Measurements from ENCODE around the gene CCDC171. TPM values are rescaled to one million over a fixed set of nuclear protein-coding genes. Genes with fewer than 3 reads are reported as not detected.

Gene CCDC171
- total and polyA plus RNA-seq, 2 of the 13 experiments (the other 11 are each of a cell fraction or from before 2014, with no cell fraction given): 0.95 to 2.5 TPM

DNA sequence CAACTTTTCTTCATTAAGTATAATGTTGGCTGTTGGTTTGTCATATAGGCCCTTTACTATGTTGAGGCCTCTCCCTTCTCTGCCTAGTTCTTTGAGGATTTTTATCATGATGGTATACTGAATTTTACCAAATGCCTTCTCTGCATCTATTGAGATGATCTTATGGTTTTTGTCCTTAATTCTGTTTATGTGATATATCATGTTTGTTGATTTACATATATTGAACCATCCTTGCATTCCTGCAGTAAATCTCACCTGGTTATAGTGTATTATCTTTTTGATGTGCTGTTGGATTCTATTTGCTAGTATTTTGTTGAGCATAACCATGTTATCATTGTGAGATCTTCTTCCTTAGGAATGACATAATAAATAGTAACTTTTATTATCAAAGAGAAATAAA is 362.9 kb downstream of the CCDC171 start:
- DNase-seq (ENCODE audit: low spot score) (no peak), ATAC-seq (no peak), FAIRE-seq (no peak)
- Histone ChIP-seq H3K4me2 (ENCODE audit: low read depth, low read length) (no peak overlapping the region), H3K9me3 (ENCODE audit: low read length) (peaks cover 6% of the 10 kb centered on the region), H3K27me3 (ENCODE audit: control insufficient read depth in 1 of 2, insufficient read depth in 2 of 2, low read length in 2 of 2) (no peaks in the 10 kb centered on the region), H2AFZ (ENCODE audit: low read length) (no peak overlapping the region), H3K27ac (ENCODE audit: extremely low read length, insufficient read depth, low read length) (no peak overlapping the region), H3K9ac (ENCODE audit: insufficient read depth, low read depth, low read length) (no peak overlapping the region), H3K4me3 (replicated peaks in 1 of 3; ENCODE audit: insufficient read depth in 1 of 3, low read depth in 2 of 3, low read length in 3 of 3) (no peak overlapping the region), H4K20me1 (ENCODE audit: insufficient read depth, low read length) (no peaks in the 10 kb centered on the region), H3K4me1 (ENCODE audit: insufficient read depth, low read length) (no peaks in the 10 kb centered on the region), H3K79me2 (ENCODE audit: insufficient read depth, low read length) (no peaks in the 10 kb centered on the region), H3K36me3 (replicated peaks in 1 of 2; ENCODE audit: control insufficient read depth in 1 of 2, insufficient read depth in 2 of 2, low read length in 2 of 2) (no peaks in the 10 kb centered on the region)
- ChIA-PET CTCF (ENCODE audit: low intra/inter-chr PET ratio, low total read pairs) (no interaction called here), POLR2A (no interaction called here)
- TF ChIP-seq AGO2 (optimal IDR thresholded peaks at IDR 0.05; ENCODE audit: low read depth, low read length): no peak
- intact Hi-C loops (cut with micrococcal nuclease; ENCODE audit: unreplicated experiment): no loop called here
- no TSS peak for BruUV-seq (replicated peaks)
- in situ Hi-C loops (cut with HindIII; ENCODE audit: extremely low pct_ligation_motif_present, low pct_unique_long_range_greater_than_20kb): no loop called here

DNA sequence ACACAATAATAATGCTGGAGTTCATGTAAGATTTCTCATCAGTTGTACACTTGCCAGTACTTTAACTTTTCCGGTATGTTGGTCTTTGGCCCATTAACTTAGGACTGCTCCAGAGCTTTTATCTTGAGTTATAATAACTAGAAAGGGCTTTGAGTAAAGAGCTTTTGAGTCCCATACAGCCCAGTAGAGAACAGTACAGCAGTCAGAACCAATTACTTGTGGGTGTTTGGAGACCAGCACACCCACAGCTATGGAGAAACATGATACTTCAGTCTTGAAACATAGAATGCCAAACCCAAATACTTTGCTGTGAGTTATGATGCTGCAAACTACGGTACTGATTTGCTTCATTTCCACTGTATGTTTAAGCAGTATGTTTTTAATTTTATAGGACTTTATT is 374.3 kb downstream of the CCDC171 start:
- H3K36me3 ChIP-seq (replicated peaks in 1 of 2; ENCODE audit: control insufficient read depth in 1 of 2, insufficient read depth in 2 of 2, low read length in 2 of 2): no peaks in the 10 kb centered on the region
- intact Hi-C loops (cut with micrococcal nuclease; ENCODE audit: unreplicated experiment) (no loop called here), in situ Hi-C loops (cut with HindIII; ENCODE audit: extremely low pct_ligation_motif_present, low pct_unique_long_range_greater_than_20kb) (no loop called here)
- ChIA-PET POLR2A (no interaction called here), CTCF (ENCODE audit: low intra/inter-chr PET ratio, low total read pairs) (no interaction called here)
- FAIRE-seq (no peak), ATAC-seq (no peak), DNase-seq (ENCODE audit: low spot score) (no peak)
- no peak overlapping the region for H3K4me3 ChIP-seq (replicated peaks in 1 of 3; ENCODE audit: insufficient read depth in 1 of 3, low read depth in 2 of 3, low read length in 3 of 3)
- no peak overlapping the region for H3K27ac ChIP-seq (ENCODE audit: extremely low read length, insufficient read depth, low read length)
- BruUV-seq (replicated peaks): no TSS peak
- no peaks in the 10 kb centered on the region for H3K79me2 ChIP-seq (ENCODE audit: insufficient read depth, low read length)
- H3K9ac ChIP-seq (ENCODE audit: insufficient read depth, low read depth, low read length): no peak overlapping the region
- no peaks in the 10 kb centered on the region for H4K20me1 ChIP-seq (ENCODE audit: insufficient read depth, low read length)
- no peak for TF ChIP-seq MBNL3 (CRISPR knock-in tag; conservative IDR thresholded peaks at IDR 0.05)
- TF ChIP-seq, protein P1, sequence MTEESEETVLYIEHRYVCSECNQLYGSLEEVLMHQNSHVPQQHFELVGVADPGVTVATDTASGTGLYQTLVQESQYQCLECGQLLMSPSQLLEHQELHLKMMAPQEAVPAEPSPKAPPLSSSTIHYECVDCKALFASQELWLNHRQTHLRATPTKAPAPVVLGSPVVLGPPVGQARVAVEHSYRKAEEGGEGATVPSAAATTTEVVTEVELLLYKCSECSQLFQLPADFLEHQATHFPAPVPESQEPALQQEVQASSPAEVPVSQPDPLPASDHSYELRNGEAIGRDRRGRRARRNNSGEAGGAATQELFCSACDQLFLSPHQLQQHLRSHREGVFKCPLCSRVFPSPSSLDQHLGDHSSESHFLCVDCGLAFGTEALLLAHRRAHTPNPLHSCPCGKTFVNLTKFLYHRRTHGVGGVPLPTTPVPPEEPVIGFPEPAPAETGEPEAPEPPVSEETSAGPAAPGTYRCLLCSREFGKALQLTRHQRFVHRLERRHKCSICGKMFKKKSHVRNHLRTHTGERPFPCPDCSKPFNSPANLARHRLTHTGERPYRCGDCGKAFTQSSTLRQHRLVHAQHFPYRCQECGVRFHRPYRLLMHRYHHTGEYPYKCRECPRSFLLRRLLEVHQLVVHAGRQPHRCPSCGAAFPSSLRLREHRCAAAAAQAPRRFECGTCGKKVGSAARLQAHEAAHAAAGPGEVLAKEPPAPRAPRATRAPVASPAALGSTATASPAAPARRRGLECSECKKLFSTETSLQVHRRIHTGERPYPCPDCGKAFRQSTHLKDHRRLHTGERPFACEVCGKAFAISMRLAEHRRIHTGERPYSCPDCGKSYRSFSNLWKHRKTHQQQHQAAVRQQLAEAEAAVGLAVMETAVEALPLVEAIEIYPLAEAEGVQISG (CRISPR knock-in tag; IDR thresholded peaks at IDR 0.05): no peak
- TF ChIP-seq, protein P2, sequence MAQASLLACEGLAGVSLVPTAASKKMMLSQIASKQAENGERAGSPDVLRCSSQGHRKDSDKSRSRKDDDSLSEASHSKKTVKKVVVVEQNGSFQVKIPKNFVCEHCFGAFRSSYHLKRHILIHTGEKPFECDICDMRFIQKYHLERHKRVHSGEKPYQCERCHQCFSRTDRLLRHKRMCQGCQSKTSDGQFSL (CRISPR knock-in tag; IDR thresholded peaks at IDR 0.05): no peak
- no peak for TF ChIP-seq SAFB2 (CRISPR knock-in tag; IDR thresholded peaks at IDR 0.05; ENCODE audit: borderline replicate concordance, low read depth)
- TF ChIP-seq ZNF260 (CRISPR knock-in tag; IDR thresholded peaks at IDR 0.05; ENCODE audit: borderline replicate concordance, low read depth): no peak
- TF ChIP-seq ZNF776 (CRISPR knock-in tag; IDR thresholded peaks at IDR 0.05): no peak
- peaks cover 4% of the 10 kb centered on the region; the same call in 1 of the 2 replicates for H3K9me3 ChIP-seq (ENCODE audit: low read length)
- no peak overlapping the region for H3K4me2 ChIP-seq (ENCODE audit: low read depth, low read length)
- H3K27me3 ChIP-seq (ENCODE audit: control insufficient read depth in 1 of 2, insufficient read depth in 2 of 2, low read length in 2 of 2): no peaks in the 10 kb centered on the region
- WGBS (ENCODE audit: low lambda C conversion rate): 34% methylated on average over 2 of the region's 2 CpGs
- H2AFZ ChIP-seq (ENCODE audit: low read length): no peak overlapping the region
- H3K4me1 ChIP-seq (ENCODE audit: insufficient read depth, low read length): no peaks in the 10 kb centered on the region

All from HepG2 (cell line).